AG09319 (cell line): ENCODE data around the gene SDC1.

Experiments used
- DNase-seq: peaks from one replicate; pipeline ENCODE4 v3.0.0-alpha.2; 2010; ENCODE audit warnings: low read depth; ENCODE audit errors: extremely low read depth
- TF ChIP-seq, protein P1 (sequence below): IDR thresholded peaks from 2 replicates; pipeline ENCODE4 v1.5.1; 2011; ENCODE audit warnings: low read depth, mild to moderate bottlenecking, inconsistent platforms, low read length, moderate library complexity

Gene SDC1

GRCh38 chr2:20184067-20184938, 40.6 kb downstream of the SDC1 start:
- DNase-seq, result no peak
- TF ChIP-seq, protein P1, sequence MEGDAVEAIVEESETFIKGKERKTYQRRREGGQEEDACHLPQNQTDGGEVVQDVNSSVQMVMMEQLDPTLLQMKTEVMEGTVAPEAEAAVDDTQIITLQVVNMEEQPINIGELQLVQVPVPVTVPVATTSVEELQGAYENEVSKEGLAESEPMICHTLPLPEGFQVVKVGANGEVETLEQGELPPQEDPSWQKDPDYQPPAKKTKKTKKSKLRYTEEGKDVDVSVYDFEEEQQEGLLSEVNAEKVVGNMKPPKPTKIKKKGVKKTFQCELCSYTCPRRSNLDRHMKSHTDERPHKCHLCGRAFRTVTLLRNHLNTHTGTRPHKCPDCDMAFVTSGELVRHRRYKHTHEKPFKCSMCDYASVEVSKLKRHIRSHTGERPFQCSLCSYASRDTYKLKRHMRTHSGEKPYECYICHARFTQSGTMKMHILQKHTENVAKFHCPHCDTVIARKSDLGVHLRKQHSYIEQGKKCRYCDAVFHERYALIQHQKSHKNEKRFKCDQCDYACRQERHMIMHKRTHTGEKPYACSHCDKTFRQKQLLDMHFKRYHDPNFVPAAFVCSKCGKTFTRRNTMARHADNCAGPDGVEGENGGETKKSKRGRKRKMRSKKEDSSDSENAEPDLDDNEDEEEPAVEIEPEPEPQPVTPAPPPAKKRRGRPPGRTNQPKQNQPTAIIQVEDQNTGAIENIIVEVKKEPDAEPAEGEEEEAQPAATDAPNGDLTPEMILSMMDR, result no peak

GRCh38 chr2:20183373-20183772, 41.6 kb downstream of the SDC1 start:
- no peak for DNase-seq
- TF ChIP-seq, protein P1, result no peak

DNA sequence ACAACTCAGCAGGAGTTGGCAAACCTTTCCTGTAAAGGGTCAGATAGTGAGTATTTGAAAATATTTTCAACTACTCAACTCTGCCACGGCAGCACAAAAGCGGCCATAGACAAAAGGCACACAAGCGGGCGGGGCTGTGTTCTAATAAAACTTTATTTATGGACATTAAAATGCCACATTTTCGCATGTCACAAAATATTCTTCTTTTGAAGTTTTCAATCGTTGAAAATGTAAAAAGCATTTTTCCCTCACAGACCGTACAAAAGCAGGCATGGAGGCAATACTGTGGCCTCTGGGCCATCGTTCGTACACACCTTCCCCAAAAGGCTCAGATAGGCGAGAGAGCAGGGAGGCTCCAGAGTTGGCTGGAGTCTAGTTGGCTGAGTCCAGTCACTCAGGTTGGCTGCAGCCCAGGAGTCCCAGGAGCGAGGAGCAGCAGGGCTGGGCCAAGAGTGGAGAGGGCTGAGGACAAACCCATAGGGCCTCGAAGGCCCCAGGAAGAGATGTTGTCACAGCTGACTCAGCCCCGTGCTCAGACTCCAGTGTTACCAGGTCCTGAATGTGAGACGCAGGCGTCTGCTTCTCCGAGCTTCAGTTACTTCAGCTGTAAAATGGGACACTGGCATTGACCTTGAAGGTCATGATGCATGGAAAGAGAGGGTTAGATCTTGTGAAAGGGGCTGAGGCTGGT, 42.5 kb downstream of the SDC1 start:
- DNase-seq, result no peak
- TF ChIP-seq, protein P1, result no peak

- TF ChIP-seq, protein P1, result no peak
These were observed 43.2 kb downstream of the SDC1 start for GRCh38 chr2:20181761-20182160.

GRCh38 chr2:20180676-20181648, 44.0 kb downstream of the SDC1 start:
- no peak for DNase-seq
- TF ChIP-seq, protein P1, result no peak

More at GRCh38 chr2:20181761-20182160, 43.2 kb downstream of the SDC1 start:
- DNase-seq, result no peak

DNA sequence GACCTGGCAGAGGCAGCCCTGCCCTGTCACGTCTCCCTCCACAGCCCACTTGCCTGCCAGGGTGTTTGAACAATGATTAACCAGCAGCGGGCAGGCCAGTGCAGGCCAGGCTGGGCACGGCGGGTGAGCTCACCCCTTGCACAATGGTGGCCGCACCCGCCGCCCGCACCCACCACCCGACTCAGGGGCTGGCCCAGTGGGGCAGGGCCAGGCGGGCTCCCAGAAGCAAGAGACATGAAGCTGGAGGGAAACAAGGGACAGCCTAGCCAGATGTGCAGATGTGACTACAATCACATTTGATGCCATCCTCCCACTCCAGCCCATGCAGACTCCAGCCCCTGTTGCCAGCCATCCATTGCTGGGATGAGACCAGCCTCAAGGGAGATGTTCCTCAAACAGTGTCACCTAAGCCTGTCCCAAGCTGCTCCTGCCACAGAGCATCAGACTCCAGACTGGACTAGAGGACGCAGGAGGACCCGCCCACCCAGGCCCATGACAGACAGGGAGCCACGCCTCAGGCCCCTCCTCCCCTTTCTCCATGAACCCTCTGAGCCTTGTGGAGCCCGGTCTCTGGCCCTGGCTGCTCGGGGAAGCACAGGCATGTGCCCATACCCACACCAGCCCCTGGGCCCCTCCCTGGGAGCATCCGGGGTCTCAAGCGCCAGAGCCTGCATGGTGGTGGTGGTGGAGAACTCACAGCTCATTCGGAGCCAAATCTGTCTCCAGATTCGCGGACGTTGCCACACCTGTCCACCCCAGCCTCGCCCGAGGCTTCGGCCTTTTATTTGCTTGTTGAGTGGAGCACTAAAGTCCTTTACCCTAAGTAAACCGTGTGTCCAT, 45.0 kb downstream of the SDC1 start:
- no peak for DNase-seq
- TF ChIP-seq, protein P1, result no peak
